Epithelial cell of esophagus (primary cell): ENCODE results near the gene HAVCR1.
"Not testable (repeated sequence)": the region's sequence is repeated elsewhere in the genome, so short reads cannot be mapped to it uniquely, and the experiment has no call there.

Experiments
- DNase-seq: peaks from one replicate; pipeline ENCODE4 v3.0.0; 2010; ENCODE audit warnings: low read depth
- H3K4me3 ChIP-seq: 2 replicates; pipeline ENCODE4 v1.5.1; 2011; ENCODE audit warnings: mild to moderate bottlenecking, low read length, control low read depth
- CTCF ChIP-seq: IDR thresholded peaks from 2 replicates; pipeline ENCODE4 v1.5.1; 2011; ENCODE audit warnings: low read depth, mild to moderate bottlenecking, low read length, control low read depth, inconsistent platforms; ENCODE audit not compliant: insufficient read depth; ENCODE audit errors: missing control alignments

HAVCR1 gene

GRCh38 chr5:157067005-157067404 is 8.1 kb upstream of the HAVCR1 start:
- no peak overlapping the region for H3K4me3 ChIP-seq
- TF ChIP-seq CTCF, result no peak
- DNase-seq, result no peak

GRCh38 chr5:157066080-157066479 is 7.2 kb upstream of the HAVCR1 start:
- no peak for DNase-seq
- TF ChIP-seq CTCF, result no peak
- no peak overlapping the region for H3K4me3 ChIP-seq

- no peak overlapping the region for H3K4me3 ChIP-seq
- no peak for DNase-seq
- TF ChIP-seq CTCF, result no peak
Observed at GRCh38 chr5:157063776-157064430, 5.0 kb upstream of the HAVCR1 start.

GRCh38 chr5:157059891-157060290 is 975 bp upstream of the HAVCR1 start:
- TF ChIP-seq CTCF, result no peak
- H3K4me3 ChIP-seq, result no peak overlapping the region
- no peak for DNase-seq

- no peak for DNase-seq
- TF ChIP-seq CTCF, result no peak
- H3K4me3 ChIP-seq, result no peak overlapping the region
Observed at GRCh38 chr5:157057459-157058370, 1.2 kb downstream of the HAVCR1 start.

GRCh38 chr5:157056848-157057247 is 2.1 kb downstream of the HAVCR1 start:
- not testable (repeated sequence) for DNase-seq, H3K4me3 ChIP-seq

- TF ChIP-seq CTCF, result no peak
- DNase-seq, result no peak
- no peak overlapping the region for H3K4me3 ChIP-seq
Observed at GRCh38 chr5:157051604-157052245, 7.2 kb downstream of the HAVCR1 start.
